ENCODE measurements around the gene SPNS2.
A peak's percentile ranks its signal among the peaks of the same experiment; 100 is the strongest.

SPNS2 gene

GRCh38 chr17:4475001-4475400 lies 23.7 kb upstream of the SPNS2 start:
- H3K27me3 Mint-ChIP-seq (ENCODE audit: low read depth), result peaks cover 6% of the 10 kb centered on the region
- H3K36me3 Mint-ChIP-seq (ENCODE audit: low read depth), result no peaks in the 10 kb centered on the region
- peak overlapping the region; percentile 11 to 77 (median 17) for H3K27ac Mint-ChIP-seq
- no peak overlapping the region for H3K4me3 Mint-ChIP-seq
- TF ChIP-seq CTCF (IDR thresholded peaks at IDR 0.05; ENCODE audit: unreplicated experiment in 3 of 3), result no peak
- peaks cover 22% of the 10 kb centered on the region for H3K4me1 Mint-ChIP-seq
- H3K9me3 Mint-ChIP-seq, result no peaks in the 10 kb centered on the region

GRCh38 chr17:4475463-4475862 lies 23.2 kb upstream of the SPNS2 start:
- Mint-ChIP-seq H3K27me3 (ENCODE audit: low read depth) (peaks cover 6% of the 10 kb centered on the region), H3K36me3 (ENCODE audit: low read depth) (no peaks in the 10 kb centered on the region), H3K27ac (peak overlapping the region; percentile 11 to 77 (median 17)), H3K4me3 (no peak overlapping the region), H3K9me3 (no peaks in the 10 kb centered on the region), H3K4me1 (peaks cover 22% of the 10 kb centered on the region)
- no peak for TF ChIP-seq CTCF (IDR thresholded peaks at IDR 0.05; ENCODE audit: unreplicated experiment in 3 of 3)

GRCh38 chr17:4476017-4476416 lies 22.7 kb upstream of the SPNS2 start:
- H3K36me3 Mint-ChIP-seq (ENCODE audit: low read depth), result no peaks in the 10 kb centered on the region
- H3K27me3 Mint-ChIP-seq (ENCODE audit: low read depth), result peaks cover 6% of the 10 kb centered on the region
- H3K4me3 Mint-ChIP-seq, result no peak overlapping the region
- peak overlapping the region; percentile 51 to 68 (median 56) for H3K27ac Mint-ChIP-seq
- no peaks in the 10 kb centered on the region for H3K9me3 Mint-ChIP-seq
- TF ChIP-seq CTCF (IDR thresholded peaks at IDR 0.05; ENCODE audit: unreplicated experiment in 3 of 3), result no peak
- H3K4me1 Mint-ChIP-seq, result peaks cover 27% of the 10 kb centered on the region

GRCh38 chr17:4476511-4477070 lies 22.1 kb upstream of the SPNS2 start:
- no peak overlapping the region for H3K4me3 Mint-ChIP-seq

GRCh38 chr17:4477255-4477791 lies 21.4 kb upstream of the SPNS2 start:
- Mint-ChIP-seq H3K4me3 (no peak overlapping the region), H3K27me3 (ENCODE audit: low read depth) (peaks cover under 1% of the 10 kb centered on the region), H3K36me3 (ENCODE audit: low read depth) (no peaks in the 10 kb centered on the region), H3K27ac (peak overlapping the region; percentile 85 to 93 (median 92)), H3K9me3 (no peaks in the 10 kb centered on the region), H3K4me1 (peaks cover 31% of the 10 kb centered on the region)
- no peak for TF ChIP-seq CTCF (IDR thresholded peaks at IDR 0.05; ENCODE audit: unreplicated experiment in 3 of 3)

More at GRCh38 chr17:4476511-4477070, 22.1 kb upstream of the SPNS2 start:
- H3K36me3 Mint-ChIP-seq (ENCODE audit: low read depth), result no peaks in the 10 kb centered on the region
- peaks cover 6% of the 10 kb centered on the region for H3K27me3 Mint-ChIP-seq (ENCODE audit: low read depth)
- TF ChIP-seq CTCF (IDR thresholded peaks at IDR 0.05; ENCODE audit: unreplicated experiment in 3 of 3), result no peak
- no peaks in the 10 kb centered on the region for H3K9me3 Mint-ChIP-seq
- peak overlapping the region; percentile 51 to 68 (median 56) for H3K27ac Mint-ChIP-seq
- H3K4me1 Mint-ChIP-seq, result peaks cover 31% of the 10 kb centered on the region

GRCh38 chr17:4478318-4478830 lies 20.3 kb upstream of the SPNS2 start:
- no peak for TF ChIP-seq CTCF (IDR thresholded peaks at IDR 0.05; ENCODE audit: unreplicated experiment in 3 of 3)
- peaks cover 31% of the 10 kb centered on the region for H3K4me1 Mint-ChIP-seq

More at GRCh38 chr17:4478318-4478830, 20.3 kb upstream of the SPNS2 start:
- Mint-ChIP-seq H3K4me3 (no peak overlapping the region), H3K9me3 (no peaks in the 10 kb centered on the region), H3K27me3 (ENCODE audit: low read depth) (no peaks in the 10 kb centered on the region), H3K27ac (peak overlapping the region in 2 of 3 experiments; percentile 70 to 76), H3K36me3 (ENCODE audit: low read depth) (no peaks in the 10 kb centered on the region)
